ENCODE data around the gene MCC.
"Not testable (repeated sequence)": the region's sequence is repeated elsewhere in the genome, so short reads cannot be mapped to it uniquely, and the experiment has no call there.

DNA sequence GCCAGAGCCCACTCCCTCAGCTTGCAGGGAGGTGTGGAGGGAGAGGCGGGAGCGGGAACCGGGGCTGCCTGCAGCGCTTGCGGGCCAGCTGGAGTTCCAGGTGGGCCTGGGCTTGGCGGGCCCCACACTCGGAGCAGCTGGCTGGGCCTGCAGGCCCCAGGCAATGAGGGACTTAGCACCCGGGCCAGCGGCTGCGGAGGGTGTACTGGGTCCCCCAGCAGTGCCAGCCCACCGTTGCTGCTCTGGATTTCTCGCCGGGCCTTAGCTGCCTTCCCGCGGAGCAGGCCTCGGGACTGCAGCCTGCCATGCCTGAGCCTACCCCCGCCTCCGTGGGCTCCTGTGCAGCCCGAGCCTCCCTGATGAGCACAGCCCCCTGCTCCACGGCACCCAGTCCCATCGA, 31.1 kb downstream of the MCC start:
- TF ChIP-seq, protein P1, sequence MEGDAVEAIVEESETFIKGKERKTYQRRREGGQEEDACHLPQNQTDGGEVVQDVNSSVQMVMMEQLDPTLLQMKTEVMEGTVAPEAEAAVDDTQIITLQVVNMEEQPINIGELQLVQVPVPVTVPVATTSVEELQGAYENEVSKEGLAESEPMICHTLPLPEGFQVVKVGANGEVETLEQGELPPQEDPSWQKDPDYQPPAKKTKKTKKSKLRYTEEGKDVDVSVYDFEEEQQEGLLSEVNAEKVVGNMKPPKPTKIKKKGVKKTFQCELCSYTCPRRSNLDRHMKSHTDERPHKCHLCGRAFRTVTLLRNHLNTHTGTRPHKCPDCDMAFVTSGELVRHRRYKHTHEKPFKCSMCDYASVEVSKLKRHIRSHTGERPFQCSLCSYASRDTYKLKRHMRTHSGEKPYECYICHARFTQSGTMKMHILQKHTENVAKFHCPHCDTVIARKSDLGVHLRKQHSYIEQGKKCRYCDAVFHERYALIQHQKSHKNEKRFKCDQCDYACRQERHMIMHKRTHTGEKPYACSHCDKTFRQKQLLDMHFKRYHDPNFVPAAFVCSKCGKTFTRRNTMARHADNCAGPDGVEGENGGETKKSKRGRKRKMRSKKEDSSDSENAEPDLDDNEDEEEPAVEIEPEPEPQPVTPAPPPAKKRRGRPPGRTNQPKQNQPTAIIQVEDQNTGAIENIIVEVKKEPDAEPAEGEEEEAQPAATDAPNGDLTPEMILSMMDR (IDR thresholded peaks at IDR 0.05): not testable (repeated sequence)
- not testable (repeated sequence) for TF ChIP-seq IRF2 (CRISPR knock-in tag; IDR thresholded peaks at IDR 0.05; ENCODE audit: borderline replicate concordance, low read depth); CREB1 (CRISPR knock-in tag; IDR thresholded peaks at IDR 0.05); GABPB1 (CRISPR knock-in tag; IDR thresholded peaks at IDR 0.05); STAT6 (CRISPR knock-in tag; conservative IDR thresholded peaks at IDR 0.05; ENCODE audit: low read depth); FOXJ3 (CRISPR knock-in tag; IDR thresholded peaks at IDR 0.05; ENCODE audit: borderline replicate concordance); ATF3 (CRISPR knock-in tag; conservative IDR thresholded peaks at IDR 0.05)
- TF ChIP-seq, protein P2, sequence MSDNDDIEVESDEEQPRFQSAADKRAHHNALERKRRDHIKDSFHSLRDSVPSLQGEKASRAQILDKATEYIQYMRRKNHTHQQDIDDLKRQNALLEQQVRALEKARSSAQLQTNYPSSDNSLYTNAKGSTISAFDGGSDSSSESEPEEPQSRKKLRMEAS (CRISPR knock-in tag; IDR thresholded peaks at IDR 0.05): not testable (repeated sequence)
